ENCODE results near the gene KIRREL3.

The KIRREL3 gene

DNA sequence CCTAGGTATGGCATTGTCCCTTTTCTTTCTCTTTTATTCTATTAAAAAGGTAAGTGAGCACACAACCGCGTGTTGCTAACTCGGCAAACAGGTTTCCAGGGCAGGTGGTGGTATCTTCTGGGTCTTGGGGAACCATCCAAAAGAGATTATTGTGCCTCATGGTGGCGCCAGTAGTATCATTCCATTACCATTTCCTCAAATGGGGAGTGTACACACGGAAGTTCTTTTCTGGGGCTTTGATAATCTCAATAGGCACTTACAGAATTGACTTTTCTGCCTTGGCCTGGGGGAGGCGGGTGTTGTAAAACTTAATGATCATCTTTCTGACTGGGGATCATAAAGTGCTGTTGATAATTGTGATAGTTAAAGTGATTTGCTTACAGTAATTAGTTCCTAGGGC is 234.1 kb downstream of the KIRREL3 start:
- no peak for DNase-seq

DNA sequence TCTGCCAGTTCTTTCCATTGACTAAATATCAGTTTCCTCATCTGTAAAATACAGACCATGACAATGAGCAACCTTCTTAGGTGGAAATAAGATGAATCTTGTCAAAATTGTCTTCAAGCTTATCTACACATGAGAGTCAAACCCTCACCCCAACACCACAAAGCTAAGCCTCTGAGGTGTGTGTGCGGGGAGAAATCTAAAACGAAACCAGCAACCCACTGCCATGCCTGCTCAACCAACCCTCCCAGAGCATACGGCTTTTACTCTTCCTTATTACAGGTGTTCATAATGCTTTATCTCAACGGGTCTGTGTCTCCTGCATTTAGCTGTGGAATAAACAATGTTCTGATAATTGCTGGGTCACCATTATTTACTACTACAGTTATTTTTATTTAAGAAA is 235.4 kb downstream of the KIRREL3 start:
- DNase-seq: no peak

DNA sequence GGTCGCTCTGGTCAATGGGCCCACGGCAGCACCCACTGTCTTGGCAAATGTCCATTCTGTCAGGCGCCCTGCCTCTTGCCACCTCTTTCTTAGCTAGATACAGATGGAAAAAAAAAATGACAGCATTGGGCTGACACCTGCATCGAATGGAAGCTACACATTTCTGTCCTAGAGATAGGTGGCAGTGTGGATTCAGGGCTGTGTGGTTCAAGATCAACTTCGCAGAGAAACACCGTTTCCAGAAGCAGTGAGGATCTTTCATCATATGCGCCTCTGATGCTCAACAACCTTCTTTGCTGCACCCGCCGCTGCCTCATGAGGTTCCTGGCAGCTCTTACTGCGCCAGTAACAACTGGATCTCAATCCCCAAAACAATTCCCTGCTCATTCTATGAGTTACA is 236.3 kb downstream of the KIRREL3 start:
- no peak for DNase-seq

DNA sequence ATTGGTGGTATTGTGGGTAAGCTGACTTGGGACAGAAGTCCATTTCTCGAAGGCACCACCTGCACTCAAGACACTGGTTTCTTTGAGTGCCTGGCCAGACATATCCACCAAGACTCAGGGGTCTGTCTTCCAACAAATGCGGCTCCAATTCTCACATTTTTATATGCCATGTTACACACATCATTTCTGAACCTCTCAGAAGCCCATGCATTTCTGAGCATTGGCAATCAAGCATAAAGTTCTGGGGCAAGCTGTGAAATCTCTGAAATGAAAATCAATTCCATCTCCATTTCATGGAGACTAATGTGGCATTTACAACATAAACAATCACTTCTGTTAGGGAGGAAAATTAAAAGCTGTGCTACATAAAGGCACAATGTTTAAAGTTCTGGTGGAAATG is 243.7 kb downstream of the KIRREL3 start:
- DNase-seq: no peak

DNA sequence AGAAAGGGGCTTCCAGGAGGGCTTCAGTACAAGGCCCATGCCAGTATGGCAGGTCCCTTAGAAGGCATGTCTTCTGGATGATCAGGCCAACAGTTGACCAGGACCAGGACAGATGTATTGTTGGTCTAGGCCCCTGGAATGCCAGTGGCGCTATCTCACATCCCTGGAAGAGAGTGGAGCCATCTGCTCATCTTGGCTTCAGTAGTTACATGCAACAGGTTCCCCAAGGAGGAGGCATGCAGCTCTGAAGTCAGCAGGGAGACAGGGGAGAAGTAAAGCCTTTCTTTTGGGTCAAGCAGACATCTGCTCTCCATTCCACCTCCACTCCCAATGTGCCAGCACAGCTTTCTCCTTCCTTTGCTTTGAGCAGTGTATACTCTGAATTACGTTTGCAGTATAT is 244.1 kb downstream of the KIRREL3 start:
- DNase-seq: no peak

DNA sequence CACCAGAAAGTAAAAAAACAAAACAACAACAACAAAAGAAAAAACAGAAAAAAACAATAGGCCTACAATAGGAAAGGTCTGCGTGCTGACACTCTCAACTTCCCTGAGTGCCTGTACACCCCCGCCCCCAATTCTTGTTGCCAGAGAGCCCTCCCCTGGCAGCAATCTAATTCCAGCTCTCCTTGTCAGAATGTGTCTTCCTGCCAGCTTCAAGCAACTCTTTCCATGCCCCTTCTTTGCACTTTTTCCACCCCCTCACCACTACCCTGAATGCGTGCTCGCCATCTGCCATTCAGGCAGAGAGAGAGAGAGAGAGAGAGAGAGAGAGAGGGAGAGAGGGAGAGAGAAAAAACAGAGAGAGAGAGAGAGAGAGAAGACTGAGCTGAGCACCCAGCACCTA is 245.0 kb downstream of the KIRREL3 start:
- no peak for DNase-seq

DNA sequence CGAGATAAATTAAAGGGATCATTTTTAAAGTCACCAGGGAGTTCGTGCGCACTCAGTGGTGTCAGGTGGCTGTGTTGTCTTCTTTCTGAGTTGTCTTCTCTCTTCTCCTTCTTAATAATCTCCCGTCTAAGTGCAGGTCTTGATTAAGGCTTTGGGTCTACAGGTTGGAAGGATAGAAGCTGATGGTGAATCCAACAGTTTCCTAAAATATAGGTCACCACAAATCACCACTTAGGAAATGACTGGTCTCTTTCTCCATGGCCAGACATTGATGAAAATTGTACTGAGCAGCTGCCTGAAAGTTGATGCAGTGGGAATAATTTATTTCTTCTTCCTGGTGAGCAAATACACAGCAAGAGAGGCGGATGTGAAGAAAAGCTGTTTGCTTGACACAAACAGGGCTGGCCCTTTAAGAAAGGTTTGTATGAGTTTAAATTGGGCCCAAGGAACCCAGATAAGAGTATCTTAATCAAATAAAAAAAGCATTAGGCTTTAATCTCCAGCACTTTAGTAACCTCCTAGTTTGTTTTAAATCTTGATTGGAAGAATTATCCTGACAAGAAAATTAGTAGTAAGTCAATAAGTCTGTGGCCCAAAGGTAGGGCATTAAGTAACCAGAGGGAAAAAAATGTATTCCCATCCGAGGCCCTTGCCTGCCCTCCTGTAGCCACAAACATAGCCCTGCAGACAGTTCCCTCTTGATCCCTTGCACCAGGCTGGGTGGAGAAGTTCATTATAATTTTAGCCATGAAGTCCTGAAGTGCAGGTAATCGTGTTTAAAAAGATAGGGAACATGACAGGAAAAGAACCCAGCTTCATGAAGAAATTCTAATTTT is 245.8 kb downstream of the KIRREL3 start:
- no peak for DNase-seq

DNA sequence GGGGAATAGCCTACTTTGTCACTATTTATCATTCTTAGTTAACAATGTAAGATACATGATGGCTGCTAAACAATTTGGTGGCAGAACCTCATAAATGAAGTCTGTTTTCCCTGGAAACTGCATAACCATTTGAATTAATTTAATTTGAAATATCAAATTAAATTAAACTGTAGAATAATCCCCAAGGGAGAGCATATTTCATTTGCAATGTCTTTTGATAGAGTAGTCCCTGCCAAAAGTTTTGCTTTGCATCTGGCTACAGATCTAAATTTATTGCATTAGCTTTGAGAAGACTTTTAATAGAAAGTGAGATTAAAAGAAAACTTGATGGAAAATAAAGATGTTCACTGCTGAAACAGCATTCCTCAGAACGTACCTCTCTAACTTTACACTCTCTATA is 246.6 kb downstream of the KIRREL3 start:
- DNase-seq: no peak

DNA sequence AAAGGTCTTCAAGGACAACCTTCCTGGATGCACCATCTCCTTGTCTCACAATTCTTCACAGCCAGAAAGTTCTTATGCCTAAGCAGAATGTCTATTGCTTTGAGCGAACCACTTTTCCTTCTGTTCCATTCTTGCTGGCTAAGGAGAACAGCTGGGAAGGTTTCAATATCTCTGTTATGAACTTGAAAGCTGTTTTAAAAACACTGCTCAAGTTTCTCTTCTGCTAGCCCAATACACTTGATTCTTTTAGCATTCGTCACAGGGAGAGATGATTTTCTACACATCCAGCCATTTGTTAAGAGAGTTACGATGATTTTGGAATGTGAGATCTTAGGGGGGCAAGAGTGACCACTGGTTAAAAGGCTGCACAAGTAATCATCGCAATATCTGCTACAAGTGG is 249.3 kb downstream of the KIRREL3 start:
- no peak for DNase-seq

DNA sequence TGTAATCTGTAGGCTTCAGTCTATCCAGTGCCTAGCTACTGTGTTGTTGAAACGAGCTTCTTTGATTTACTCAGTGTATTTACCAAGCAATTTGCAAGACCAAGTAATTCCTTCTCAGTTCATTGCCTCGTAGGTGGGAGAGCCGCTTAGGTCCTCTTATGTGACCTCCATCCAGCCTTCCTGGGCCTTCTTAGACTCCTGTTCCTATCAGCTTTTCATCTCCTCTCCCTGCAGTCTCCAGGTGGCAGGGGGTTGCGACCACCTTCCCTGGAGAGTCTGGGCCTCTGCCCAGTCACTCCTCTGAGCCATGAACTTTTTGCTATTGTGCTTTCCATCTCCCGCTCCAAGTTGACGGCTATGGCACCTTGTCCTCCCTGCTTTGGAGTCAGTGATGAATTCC is 251.8 kb downstream of the KIRREL3 start:
- DNase-seq: no peak

DNA sequence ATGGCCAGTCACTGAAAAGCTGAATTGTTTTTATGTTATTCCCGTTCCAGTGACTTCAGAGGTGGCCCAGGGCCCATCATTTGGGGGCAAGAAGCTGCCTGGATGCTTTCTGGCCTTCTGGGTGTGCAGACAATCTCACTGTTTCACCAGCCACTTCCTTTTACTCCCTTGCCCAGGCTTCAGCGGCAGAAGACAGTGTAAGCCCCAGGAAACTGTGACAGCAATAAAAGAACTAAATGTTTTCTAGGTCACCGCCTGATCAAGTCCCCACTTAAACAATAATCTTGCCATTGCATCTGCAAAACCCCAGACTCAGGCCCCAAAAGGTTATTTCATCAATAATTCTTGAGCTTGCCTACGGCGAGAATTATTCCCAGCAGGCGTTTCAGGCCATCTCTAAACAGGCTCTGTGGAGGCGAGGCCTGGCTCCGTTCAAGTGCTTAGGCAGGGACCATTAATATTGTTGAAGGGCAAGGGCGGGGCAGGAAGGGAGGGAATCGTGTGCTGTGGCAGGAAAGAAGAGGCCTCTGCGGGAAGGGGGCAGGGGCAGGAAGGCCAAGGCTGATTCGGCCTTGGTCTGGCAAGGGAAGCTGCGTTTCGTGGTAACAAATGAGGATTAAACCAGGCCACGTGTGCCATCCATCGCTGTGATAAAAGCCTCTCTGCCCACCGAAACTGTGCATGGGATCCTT is 252.3 kb downstream of the KIRREL3 start:
- DNase-seq: no peak

DNA sequence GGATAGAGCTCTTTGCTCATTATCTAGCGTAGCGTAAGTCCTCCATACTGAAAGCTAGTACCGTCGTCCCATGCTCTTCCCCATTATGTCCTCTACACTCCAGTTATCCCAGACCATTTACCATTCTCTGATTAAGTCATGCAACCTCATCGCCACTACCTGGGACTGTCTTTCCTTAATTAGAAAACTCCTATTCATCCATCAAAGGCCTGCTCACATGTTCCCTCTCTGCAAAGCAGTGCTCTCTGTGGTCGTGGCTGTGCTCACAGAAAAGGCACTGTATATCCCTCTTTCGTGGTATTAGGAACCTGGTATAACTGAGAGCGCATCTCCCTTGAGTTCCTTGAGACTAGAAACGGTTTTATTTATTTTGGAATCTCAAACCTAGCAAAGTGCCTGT is 253.3 kb downstream of the KIRREL3 start:
- DNase-seq: no peak

DNA sequence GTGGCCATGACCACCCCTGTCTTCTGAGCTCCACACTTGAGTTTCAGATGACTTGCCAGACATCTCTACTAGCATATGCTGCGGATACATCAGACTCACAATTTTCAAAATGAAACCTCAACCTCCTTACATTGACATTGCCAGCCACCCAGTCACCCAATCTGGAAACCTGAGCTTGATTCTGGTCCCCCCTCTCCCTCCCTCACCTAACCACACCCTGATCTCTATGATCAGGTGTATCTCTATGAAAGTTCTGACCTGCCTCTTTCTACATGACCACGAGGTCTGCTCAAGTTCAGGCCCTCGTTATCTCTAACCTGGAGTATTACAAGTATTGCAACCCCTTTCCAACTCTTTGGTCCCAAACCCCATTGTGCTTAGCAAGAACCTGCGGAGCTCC is 254.1 kb downstream of the KIRREL3 start:
- no peak for DNase-seq

DNA sequence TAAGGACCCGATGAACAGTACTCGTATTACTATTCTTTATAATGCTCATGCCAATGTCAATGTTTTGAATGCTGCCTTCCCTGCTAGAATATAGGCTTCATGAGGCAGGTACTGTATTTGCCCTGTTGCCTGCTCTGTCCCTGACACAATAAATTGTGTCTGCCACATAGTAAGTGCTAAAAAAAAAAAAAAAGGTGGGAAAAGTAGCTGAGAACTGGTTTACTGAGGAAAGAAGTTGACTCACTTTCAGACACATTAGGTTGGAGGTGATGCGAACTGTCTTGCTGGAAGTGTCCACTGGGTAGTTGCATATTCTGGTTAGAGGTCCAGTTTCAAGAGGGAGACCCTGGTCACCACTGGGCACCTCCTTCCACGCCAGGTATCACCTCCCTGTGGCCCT is 255.9 kb downstream of the KIRREL3 start:
- DNase-seq: no peak

DNA sequence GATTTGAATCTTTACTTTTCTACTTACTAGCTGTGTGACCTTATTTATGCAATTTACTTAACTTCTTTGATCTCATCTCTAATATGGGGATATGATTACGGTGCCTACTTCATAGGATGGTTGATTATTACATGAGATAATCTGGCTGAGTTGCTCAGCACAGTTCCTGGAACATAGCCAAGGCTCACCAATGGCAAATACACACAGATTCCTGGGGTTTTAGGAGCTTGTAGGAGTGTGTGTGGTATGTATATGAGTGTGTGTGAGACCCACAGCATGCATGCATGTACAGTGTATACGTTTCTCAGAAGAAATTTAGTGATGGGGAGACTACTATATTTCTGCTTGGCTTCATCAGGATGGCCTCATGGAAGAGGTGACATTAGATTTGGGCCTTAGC is 256.9 kb downstream of the KIRREL3 start:
- no peak for DNase-seq

DNA sequence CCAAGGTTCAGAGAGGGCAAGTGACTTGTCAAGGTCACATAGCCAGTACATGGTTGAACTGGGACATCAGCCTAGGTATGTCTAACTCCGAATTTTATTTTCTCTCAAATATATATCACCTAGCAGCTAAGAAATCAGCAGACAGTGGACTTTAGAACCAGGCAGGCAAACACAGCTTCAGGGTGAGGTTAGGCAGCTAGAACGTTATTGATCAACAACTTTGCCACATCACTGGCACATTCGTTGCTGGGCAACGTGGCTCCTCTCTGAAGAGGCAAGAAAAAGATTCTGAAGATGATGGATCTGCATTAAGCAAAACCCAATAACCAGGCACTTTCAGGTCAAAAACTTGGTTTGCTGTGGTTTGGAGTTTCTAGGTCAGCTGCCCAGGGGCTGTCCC is 258.0 kb downstream of the KIRREL3 start:
- DNase-seq: no peak

DNA sequence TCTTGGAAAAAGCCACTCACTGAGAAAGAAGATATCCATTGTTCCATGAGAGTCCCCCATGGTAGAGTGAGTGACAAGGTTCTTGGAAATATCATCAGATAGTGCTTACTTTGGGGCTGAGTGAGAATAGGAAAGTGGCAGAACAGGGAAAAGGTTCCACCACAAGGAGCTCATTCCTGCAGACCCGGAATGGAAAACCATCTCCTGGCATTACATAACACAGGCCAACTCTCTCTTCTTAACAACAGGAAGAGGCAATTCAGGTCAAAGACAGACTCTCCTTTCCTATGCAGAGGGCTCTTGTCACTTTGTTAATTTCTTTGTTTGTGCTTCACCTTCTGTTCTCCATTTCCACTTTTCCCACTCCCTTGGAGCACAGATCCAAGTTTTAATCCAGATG is 259.7 kb downstream of the KIRREL3 start:
- DNase-seq: no peak

DNA sequence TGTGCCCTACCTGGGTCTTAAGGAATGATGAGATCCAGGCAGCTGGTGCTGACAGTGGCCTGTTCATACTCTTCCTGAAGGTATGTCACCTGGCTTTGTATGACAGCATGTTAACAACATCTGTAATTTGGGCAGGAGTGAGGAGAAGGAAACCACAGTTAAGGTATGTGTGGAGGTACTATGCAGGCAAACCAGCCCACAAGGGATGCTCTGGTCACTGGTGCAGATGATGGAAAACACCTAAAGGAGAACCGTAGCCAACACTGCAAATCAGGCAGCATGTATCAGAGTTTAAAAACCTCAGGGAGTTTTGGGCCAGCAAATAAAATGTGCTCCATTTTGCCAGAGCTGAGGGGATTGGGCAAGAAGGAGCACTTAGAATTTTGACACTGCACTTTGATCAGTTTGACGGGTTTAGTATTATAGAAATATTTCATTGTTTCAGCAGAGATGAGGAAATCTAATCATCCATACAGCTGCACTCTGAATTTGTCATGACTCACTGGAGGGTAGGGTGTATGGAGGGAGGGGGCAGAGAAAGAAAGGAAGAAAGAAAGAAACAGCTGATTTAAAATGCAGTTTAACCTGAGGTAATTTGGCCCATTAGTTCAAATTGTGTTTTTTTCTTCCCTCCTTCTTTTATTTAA is 260.9 kb downstream of the KIRREL3 start:
- no peak for DNase-seq

DNA sequence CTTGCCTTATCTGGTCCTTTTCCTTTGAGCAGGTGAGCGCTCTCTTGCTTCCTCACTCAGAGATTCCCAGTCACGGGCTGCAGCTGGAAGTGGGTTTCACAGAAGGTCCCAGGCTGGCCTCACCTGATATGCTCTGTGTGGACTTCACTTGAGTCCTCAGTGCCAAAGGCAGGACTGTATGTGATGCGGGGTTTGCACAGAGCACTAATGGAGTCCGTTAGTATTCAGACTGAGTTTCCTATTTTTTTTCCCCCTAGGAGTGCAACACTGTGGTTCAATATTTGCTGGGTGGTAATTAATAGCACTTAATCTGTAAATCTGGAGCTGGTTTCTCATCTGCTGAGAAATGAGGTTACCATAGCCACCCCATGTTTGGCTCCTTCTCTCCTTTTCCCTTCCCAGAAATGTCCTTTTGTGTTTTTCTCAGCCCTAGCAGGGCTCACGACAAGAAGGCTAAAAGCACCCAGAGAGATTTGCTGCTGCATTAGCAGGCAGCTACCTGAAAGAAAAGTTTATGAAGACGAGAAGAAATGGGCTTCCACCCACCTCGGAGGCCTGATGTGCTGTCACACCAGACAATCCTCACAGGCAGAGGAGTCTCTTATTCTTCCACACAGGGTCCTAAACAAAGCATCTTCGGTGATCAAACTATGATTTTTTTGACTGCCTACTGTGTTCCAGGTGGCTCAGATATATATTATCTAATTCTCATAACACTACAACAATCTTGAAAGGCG is 262.1 kb downstream of the KIRREL3 start:
- DNase-seq: no peak

DNA sequence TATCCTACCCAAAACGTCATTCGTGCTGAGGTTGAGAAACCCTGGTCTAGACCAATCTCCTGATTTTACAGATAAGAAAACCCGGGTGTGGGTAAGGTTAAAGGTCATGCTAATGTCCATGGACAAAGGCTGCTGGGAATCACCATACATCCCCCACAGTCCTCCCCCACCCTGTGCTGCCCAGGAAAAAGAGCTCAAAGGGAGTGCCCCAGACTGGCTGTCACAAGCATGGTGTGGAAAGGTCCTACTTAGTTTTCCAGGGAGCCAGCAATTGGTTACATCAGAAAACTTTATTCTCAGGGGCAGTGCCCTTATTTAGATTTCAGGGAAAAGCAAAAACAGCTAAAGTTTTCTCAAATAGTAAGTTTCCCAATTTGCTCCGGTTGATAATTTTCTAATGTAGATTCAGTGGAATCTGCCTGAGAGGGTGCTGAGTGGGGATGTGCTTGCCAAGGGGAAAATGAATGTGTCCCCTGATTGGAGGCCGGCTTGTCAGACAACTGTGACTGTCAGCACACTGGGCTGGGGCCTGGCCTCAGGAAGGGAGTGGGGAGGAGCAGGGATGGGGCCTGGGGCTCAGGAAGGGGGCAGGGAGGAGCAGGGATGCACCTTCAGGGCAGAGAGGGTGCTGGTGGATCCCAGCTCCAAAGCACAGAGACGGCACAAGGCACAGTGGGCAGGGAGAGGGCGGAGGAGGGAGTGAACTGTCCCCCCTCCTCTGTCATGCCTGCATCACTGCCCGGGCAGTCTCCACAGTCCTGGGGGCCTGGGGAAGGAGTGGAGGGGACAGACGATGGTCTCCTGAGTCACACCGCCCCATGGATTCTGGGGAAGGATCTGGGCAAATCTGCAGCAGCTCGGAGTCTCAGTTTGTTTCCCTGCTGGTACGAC is 263.6 kb downstream of the KIRREL3 start:
- DNase-seq: no peak

DNA sequence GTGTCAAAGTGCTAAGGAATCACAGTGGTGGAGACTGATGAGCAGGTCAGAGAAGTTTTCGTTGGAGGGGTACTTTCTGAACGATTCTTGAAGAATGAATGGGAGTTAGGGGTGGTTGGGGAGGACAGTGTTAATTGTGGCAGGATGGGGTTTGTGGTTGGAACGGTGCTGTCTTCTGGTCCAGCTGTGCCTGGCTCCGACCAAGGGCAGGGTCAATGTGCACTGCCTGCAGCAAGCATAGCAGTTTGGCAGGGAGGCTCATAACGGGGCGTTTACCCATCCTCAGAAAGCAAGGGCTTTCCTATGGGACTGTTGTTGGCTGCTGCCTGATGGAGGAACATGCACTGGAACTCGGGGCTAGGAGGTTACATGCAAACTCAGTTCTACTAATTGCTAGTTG is 265.8 kb downstream of the KIRREL3 start:
- DNase-seq: no peak

DNA sequence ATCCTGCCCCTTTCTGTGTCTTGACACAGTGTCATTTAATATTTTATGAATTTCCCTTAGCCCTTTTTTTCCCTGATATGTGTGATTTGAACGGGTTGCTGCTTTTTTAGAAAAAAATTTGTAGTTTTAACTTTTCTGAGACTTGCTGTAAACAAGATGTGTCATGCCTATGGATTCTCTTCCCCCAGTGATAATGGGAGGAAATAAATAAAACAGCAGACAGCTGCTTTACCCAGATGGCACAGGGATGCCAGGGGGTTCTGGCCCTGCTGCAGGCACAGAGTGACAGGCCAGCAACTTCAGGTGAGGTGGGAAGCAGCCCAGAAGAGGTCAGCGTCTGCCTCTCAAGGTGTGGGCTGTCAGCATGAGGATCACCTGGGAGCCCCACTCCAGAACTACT is 266.9 kb downstream of the KIRREL3 start:
- no peak for DNase-seq

Measured in effector CD4-positive, alpha-beta T cell (primary cell).